Right forelimb (tissue), 1 donor: ENCODE data around the gene PHACTR3.

ENCODE experiments used
- DNase-seq: peaks from one replicate; pipeline ENCODE4 v3.0.0-alpha.2; 2018

The PHACTR3 gene

GRCh38 chr20:59673998-59674445, 69.7 kb downstream of the PHACTR3 start:
- DNase-seq, result no peak

GRCh38 chr20:59676126-59676850, 71.9 kb downstream of the PHACTR3 start:
- DNase-seq, result no peak

- DNase-seq, result no peak
Measured at GRCh38 chr20:59676851-59677182, 72.5 kb downstream of the PHACTR3 start.

DNA sequence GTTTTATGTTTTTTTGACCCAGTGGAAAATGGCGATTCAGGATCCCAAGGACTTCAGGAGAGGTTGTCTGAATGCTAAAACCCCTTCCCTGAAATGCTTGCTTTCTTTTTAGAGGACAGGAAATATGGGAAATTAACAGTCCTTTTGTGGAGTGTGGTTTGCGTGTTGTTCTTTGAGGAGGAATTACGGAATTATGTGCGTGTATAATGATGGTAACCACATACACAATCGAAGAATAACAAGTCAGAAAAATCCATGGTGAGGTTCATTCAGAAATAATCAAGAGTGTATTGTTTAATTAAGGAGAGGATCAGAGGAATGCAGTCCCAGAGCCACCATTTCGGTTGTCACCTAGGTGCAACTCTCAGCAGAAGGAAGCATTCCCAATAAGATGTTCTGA, 73.2 kb downstream of the PHACTR3 start:
- no peak for DNase-seq

GRCh38 chr20:59678288-59678687, 73.9 kb downstream of the PHACTR3 start:
- DNase-seq, result no peak

- DNase-seq, result no peak
Measured at GRCh38 chr20:59678951-59679350, 74.6 kb downstream of the PHACTR3 start.

- no peak for DNase-seq
Measured at GRCh38 chr20:59680148-59680650, 75.9 kb downstream of the PHACTR3 start.

GRCh38 chr20:59680852-59681251, 76.5 kb downstream of the PHACTR3 start:
- DNase-seq, result no peak

- DNase-seq, result no peak
Measured at GRCh38 chr20:59682603-59683002, 78.3 kb downstream of the PHACTR3 start.

GRCh38 chr20:59683181-59683580, 78.8 kb downstream of the PHACTR3 start:
- DNase-seq, result no peak

DNA sequence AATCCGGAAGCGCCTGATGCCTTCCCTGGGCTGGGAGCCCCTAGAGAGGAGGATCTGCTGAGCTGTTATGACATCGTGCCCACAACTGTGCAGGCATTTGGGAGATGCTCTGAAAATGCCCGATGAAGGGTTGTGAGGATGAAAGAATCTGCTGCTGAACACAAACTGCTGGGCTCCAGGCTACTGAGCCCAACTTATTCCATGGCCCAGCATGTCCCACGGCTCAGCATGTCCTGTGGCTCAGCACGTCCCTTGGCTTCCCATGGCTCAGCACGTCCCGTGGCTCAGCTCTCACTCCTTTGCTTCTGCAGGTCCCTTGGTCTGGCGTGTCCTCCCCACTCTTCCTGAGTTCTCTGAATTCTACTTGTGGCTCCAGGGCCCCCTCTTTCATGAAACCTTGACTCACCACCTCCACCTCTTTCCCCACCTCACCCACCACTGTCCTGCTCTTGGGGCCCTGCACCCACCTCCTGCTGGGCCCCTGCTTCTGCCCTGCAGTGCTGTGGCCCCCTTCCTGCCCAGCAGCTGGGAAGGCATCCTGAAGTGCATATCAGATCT, 80.4 kb downstream of the PHACTR3 start:
- no peak for DNase-seq

GRCh38 chr20:59686404-59687346, 82.3 kb downstream of the PHACTR3 start:
- no peak for DNase-seq

GRCh38 chr20:59688356-59688755, 84.0 kb downstream of the PHACTR3 start:
- DNase-seq, result no peak

- DNase-seq, result no peak
Measured at GRCh38 chr20:59688999-59689398, 84.7 kb downstream of the PHACTR3 start.

- DNase-seq, result no peak
Measured at GRCh38 chr20:59690101-59690500, 85.8 kb downstream of the PHACTR3 start.

DNA sequence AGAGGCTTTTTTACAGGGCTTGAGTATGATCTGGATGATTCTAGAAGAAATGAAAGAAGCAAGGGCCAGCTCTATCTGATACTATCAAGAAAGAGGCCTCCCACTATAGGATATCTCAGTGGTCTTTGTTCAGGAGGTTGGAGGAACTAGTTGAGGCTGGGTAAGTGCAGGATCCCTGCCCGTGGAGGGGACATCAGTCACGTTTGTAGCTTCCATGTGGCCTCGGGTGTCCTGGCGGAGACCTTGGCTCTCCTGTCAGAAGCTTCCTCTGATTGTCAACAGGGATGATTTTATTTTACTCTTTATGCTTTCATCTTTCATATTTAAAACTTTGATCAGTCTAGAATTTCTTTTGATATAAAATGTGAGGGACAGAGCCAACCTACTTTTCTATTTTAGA, 86.6 kb downstream of the PHACTR3 start:
- DNase-seq, result no peak

- DNase-seq, result no peak
Measured at GRCh38 chr20:59692139-59692538, 87.8 kb downstream of the PHACTR3 start.

- DNase-seq, result no peak
Measured at GRCh38 chr20:59693587-59693986, 89.2 kb downstream of the PHACTR3 start.

DNA sequence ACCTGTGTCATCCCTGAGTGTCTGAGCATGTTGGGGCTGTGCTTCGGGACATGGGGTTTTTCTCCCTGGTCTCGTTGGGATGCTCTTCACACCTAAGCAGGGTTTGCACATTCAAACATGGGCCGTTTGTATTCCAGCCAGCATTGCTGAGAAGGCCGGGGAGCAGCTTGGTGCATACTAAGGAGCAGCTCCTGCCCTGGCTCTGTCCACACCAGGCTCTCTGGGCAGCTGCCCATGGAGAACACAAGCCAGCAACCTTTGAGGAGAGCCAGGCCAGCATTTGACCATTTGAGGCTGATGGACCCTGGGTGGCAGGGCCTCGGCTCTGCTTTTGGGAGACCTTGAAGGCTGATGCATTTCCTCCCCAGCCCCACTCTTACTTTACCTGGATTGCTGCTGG, 92.1 kb downstream of the PHACTR3 start:
- DNase-seq, result no peak

- no peak for DNase-seq
Measured at GRCh38 chr20:59697068-59697467, 92.7 kb downstream of the PHACTR3 start.

DNA sequence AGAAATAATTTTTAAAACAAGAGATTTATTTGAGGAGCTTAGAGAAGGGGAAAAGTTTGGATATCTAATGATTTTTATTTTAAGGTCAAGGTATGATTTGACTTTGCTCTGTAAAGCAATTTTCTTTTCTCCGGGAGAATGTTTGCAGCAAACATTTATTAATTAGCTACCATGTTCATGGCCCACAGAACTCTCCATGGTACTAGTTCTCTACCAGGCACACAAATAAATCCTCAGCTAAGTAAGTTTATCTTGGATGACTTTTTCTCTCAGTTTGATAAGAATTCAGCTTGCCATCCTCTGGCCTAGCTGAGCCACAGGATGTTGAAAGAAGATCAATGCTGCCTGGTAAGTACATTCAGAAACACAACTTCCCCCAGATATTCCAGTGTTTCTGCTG, 94.3 kb downstream of the PHACTR3 start:
- DNase-seq, result no peak

GRCh38 chr20:59701236-59701635, 96.9 kb downstream of the PHACTR3 start:
- no peak for DNase-seq

DNA sequence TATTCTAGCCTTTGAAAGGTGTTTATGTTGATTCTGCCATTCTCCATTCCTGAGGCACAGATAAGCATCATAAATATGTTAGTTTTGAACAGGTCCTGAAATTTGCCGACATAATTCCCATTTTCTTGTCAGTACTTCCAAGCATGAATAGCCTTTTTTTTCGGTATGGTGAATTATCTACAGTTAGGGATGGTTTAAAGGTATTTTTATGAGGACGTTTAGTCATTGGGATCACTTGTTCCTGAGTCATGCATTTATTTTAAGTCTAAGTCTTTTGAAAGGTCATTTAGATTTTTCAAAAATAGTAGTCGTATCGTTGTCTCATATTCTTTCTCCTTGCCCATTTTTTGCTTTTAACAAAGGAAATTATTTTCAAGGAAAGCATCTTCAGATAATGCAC, 98.7 kb downstream of the PHACTR3 start:
- no peak for DNase-seq
